GM19455 (cell line): ENCODE measurements around the gene CHRNG.

ENCODE experiments used
- ATAC-seq: cut with Tn5 transposase; IDR thresholded peaks from one replicate; pipeline ENCODE4 v1.9.1; 2021; ENCODE audit not compliant: unreplicated experiment

The CHRNG gene

GRCh38 chr2:232539298-232540231 is at the start of gene CHRNG:
Gene CHRNG, plus strand, starts transcription at chr2:232539692. Its CDS starts 56 bp downstream, at chr2:232539748.
- no peak for ATAC-seq

DNA sequence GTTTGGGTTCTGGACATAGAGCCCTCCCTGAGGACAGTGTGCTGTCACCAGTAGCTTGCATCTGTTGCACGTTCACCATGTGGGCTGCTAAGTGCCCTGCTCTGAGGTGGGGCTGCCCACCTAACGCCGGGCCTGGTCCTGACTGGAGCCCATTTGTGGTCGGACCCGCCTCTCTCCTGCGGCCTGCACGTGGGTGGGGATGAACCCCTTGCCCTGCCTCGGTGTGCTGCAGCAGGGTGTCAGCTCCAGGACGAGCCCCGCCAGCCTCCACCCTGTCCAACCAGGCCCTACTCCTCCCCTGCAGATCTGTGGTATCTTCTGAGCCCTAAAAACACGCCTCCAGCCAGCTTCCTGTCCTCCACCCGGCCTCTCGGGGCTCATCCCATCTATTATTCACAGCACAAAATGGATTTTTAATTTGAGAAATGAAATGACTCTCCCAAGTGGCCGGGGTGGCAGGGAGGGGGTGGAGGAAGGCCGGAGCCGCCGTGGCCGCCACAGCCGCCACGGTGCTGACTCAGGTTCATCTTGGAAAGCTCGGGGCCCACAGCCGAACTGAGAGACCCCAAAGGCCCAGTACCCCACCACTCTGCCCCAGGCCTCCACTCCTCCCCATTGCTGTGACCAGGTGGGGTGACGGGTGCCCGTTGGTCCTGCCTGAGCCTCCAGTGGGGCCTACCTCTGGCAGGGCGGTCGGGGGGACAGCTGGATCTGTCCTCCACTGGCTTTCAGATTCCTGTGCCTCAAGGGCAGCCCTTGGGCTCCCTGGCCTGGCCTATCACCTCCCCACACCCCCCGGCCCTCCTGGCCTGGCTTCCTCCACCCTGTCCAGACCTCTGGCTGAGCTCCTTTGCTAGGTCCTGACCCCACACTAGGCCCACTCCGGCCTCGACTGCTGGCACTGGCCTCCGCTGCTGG is 49.0 kb upstream of the CHRNG start:
- no peak for ATAC-seq

DNA sequence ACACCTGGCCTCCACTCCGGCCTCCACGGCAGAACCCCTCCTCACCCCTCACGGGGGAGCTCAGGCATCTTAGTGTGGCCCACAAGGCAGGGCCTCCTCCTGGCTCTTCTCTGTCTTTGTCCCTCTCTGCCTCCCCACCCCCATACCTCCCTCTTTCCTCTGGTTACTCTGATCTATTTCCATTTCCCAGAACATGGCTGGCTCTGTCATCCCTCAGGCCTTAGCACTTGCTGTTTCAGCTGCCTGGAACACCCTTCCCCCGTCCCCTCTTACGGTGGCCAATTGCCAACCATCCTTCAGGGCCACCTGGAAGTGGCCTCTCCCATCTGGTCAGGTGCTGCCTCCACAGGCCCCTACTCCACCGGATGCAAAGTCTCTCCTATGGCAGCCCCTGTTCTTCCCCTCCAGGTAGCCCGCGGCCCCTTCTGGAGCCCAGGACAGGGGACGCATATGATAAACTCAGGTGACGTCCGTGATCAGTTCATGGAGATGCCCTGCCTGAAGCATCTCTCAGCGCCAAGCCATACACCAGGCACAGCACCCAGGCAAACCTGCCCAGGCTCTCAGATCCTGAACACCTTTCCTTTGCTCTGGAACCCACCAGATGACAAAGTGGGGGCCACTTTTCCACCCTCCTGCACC is 48.2 kb upstream of the CHRNG start:
- no peak for ATAC-seq

DNA sequence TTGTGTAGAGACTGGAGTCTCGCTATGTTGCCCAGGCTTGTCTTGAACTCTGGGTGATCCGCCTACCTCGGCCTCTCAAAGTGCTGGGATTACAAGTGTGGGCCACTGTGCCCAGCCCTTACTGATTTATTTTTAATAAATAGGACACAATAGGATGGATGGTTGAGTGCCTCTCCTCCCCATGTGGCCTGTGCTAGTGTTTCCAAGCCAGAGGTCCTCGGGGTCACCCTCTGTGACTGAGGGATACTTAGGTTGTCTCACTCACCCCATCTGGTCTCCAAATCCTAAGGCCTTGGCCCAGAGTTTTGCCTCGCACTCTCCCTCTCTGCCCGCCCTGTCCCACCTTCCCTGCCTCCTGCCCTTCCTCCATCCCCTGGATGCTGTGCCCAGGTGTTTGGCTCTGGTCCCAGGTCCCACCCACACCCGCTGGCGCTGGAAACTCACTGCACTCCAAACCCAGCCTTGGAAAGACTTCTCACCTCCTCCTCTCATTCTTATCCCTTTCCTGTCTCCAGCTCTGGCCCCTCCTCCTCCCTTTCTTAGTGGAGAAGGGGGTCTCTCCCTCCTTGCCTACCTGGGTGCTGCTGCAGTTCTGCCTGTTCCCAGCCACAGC is 47.1 kb upstream of the CHRNG start:
- ATAC-seq = no peak

DNA sequence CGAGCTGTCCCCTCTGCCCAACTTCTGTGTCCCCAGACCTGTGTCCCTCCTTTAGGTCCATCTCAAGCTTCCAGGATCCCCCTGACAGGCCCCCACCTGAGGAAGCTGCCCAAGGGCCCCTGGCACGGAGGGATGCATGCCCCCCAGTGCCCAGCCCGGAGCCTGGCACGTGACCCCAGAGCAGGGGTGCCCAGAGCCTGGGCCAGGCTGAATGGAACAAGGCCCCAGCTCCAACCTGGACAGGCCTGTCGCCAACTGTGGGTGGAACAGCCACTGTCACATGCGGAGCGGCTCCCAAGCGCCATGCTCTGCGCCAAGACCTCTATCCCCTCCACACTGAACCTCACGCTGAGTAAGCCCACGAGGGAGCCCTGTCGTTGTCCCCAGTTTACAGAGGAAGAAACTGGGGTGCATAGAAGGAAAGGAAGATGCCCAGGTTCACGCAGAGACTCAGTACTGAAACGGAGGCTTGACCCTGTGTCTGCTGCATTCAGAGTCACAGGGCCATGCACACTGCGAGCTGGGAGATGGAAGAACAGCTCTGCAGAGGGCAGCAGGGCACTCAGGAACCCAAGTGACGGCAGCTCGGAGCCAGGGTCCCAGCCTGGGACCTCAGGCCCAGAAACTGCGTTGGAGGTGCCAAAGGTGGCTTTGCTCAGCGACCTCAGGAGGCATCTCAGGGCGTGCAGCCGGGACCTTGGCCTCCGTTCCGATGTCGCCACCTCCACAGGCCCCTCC is 46.4 kb upstream of the CHRNG start:
- ATAC-seq = no peak

DNA sequence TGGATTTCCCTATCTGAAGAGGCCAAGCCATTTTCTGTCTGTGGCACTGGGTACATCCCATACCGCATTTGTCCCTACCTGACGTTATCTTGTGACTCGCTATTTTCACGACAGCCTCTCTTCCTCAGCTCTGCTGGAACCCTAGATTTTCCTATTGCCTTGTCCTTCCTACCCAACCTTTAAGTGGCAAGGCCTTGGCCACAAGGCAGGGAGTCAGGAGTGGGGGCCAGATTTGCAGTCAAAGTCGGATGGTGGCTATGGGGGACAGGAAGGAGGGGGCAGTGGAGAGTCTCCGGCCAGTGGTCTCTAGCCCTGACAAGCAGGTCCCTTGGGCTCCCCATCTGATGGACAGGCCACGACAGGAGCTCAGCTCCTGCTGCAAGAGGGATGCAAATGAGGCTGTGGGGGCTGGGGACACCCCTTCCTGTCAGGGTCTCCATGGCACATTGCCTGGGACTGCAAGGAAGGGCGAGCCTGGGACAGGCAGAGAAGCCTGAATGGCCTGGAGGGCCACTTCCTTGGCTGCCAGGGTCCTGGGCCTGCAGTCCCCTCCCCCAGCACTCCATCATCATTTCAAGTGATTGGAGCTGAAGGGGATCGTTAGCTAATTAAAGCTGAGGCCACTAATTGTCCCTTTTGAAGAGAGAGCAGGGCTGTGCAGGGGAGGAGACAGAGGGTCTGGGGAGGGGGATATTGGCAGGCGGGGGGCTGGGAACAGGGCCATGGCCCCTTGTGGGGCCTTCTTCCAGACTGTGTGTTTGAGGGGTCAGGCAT is 45.6 kb upstream of the CHRNG start:
- ATAC-seq = no peak

DNA sequence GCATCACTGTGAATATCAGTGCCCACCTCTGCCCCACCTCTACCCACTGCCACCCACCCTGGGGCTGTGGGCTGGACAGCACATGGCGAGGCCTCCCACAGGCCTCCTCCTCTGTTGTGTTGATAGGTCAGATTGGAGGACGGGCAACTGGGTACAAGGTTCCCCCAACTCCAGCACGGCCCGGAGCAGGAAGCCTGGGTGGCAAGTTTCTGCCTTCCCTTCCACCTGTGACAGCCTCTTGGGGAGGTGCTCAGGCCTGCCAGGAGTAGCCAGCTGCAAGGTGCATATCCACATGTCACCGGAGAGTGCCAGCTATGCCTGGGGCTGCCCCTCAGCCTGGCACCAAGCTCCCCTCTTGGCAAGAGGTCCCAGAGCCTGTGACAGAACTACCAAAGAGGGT is 45.0 kb upstream of the CHRNG start:
- no peak for ATAC-seq

GRCh38 chr2:232495292-232495691 is 44.2 kb upstream of the CHRNG start:
- no peak for ATAC-seq

GRCh38 chr2:232496501-232497270 is 42.8 kb upstream of the CHRNG start:
- no peak for ATAC-seq

DNA sequence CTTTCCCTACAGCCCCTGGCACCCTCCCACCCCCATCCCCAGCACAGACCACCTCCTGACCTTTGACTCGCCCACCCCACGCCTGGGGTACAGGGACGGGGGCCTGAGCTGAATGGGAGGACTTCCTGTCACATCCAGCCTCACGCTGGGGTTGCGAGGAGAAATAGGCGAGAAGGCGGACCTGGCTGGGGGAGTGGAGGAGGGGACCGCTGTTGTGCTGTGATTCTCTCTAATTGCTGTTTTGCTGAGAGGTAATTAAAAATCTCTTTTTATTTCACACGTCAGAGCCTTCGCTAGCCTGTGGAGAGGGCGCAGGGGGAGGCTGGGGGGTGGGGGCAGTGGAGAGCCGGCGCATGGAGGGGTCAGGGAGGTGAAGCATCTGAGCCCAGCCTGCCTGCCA is 42.1 kb upstream of the CHRNG start:
- no peak for ATAC-seq

DNA sequence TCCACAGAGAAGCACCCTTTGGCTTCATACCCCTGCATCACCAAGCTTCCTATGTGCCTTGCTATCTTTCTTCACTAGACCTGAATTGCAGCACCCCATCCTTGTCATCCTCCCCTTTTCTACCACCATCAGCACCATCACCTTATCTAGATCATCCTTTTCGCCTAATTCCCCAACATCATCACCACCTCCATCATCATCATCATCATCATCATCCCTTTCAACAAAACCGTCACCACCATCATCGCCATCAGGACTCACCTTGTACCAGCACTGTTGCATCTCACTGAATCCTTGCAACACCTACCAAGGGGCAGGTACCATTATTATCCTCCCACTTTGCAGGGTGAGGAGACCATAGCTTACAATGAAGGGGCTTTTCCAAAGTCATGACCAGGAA is 41.0 kb upstream of the CHRNG start:
- no peak for ATAC-seq

GRCh38 chr2:232501331-232501771 is 38.1 kb upstream of the CHRNG start:
- no peak for ATAC-seq

GRCh38 chr2:232501794-232502390 is 37.6 kb upstream of the CHRNG start:
- ATAC-seq = no peak

DNA sequence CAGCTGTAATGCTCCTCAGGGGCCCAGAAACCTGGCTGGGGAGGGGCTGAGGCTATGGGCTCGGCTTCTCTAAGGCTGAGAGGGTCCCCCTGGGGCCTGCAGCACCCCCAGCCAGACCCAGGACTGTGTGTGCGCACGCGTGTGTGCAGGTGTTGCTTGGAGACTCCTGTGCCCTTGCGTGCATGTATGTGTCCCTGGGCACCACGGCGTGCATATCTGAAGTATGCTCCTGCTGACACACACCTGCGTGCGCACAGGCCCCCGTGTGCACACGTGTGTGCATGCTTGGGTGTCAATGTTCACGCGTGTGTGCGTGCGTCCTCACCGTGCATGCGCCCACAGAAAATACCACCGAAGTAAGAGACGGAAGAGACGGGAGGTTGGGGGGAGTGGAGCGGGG is 37.0 kb upstream of the CHRNG start:
- ATAC-seq = no peak

GRCh38 chr2:232502911-232503808 is 36.3 kb upstream of the CHRNG start:
- ATAC-seq = no peak

DNA sequence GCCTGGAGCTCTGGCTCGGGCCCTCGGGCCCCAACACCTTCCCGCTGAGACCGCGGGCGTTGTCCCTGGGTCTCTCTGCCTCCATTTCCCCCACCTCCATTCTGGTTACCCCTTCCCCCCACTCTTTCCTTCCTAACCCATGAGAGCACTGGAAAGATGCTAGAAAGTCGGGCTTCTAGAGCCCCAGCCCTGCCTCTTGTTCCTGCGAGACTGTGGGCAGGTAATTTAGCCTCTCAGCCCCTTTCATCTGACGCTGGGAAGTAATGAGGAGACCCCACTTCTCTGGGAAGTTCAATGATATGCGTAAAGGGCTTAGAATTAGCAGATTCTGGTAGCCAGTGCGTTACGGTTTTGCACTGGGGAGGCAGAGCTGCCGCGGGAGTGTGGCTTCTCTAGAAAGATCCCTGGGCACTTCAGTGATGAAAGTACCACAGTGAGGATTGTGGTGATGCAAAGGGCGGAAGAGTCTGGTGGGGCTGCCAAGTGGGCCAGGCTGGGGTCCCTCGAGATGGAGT is 35.6 kb upstream of the CHRNG start:
- ATAC-seq = no peak

DNA sequence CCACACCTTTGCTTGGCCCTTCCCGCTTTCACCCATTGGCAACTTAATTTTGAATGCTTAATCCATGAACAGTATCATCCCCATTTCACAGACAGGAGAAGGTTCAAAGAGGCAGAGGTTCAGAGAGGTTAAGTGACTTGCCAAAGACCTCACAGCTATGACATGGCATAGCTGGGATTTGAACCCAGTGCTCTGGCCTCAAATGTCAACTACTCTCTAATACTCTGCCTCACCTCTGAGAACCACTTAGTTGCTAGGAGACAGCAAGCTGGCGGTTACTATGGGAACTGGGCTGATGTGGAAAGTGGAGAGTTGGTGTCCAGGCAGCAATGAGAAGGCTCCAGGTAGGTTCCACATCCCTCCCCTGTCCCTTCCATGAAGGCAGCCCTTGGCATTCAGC is 35.1 kb upstream of the CHRNG start:
- ATAC-seq = no peak
